ENCODE data around the gene RHBDF2. TPM values are rescaled to one million over a fixed set of nuclear protein-coding genes. Genes with fewer than 3 reads are reported as not detected.
A peak's percentile ranks its signal among the peaks of the same experiment; 100 is the strongest.

RHBDF2 gene
- total RNA-seq, 4 donors from 2014 or later = 11.4 to 29.8 (median 23.3) TPM

DNA sequence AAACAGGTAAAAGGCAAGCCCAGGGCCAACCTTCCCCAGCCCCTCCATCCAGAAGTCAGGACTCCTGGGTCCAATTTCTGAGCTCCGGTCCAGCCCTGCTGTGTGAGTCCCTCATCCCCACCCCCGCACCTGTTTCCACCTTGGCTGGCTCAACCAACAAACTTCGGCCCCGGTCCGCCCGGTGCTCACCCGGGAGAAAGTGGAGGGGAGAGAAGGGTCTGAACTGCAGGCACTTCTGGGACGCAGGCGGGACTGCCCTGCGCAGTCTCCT, 541 bp downstream of the RHBDF2 start:
- intact Hi-C loops (cut with DNase I; ENCODE audit: low total_unique reads) (no loop called here), in situ Hi-C loops (cut with MboI; ENCODE audit: low sequenced_read_pairs in 4 of 4) (no loop called here)
- TF ChIP-seq POLR2A (IDR thresholded peaks at IDR 0.05) = no peak
- TF ChIP-seq, protein P1, sequence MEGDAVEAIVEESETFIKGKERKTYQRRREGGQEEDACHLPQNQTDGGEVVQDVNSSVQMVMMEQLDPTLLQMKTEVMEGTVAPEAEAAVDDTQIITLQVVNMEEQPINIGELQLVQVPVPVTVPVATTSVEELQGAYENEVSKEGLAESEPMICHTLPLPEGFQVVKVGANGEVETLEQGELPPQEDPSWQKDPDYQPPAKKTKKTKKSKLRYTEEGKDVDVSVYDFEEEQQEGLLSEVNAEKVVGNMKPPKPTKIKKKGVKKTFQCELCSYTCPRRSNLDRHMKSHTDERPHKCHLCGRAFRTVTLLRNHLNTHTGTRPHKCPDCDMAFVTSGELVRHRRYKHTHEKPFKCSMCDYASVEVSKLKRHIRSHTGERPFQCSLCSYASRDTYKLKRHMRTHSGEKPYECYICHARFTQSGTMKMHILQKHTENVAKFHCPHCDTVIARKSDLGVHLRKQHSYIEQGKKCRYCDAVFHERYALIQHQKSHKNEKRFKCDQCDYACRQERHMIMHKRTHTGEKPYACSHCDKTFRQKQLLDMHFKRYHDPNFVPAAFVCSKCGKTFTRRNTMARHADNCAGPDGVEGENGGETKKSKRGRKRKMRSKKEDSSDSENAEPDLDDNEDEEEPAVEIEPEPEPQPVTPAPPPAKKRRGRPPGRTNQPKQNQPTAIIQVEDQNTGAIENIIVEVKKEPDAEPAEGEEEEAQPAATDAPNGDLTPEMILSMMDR (IDR thresholded peaks at IDR 0.05 in 4 of 5, conservative IDR thresholded peaks at IDR 0.05 in 1 of 5) = no peak
- DNase-seq (no peak), ATAC-seq (peak; percentile 5 to 9)
- Histone ChIP-seq H3K9me3 (no peaks in the 10 kb centered on the region), H3K27ac (peak overlapping the region; percentile 90 to 94 (median 92)), H3K36me3 (no peaks in the 10 kb centered on the region), H3K27me3 (no peaks in the 10 kb centered on the region), H3K4me1 (peaks cover 46 to 48% of the 10 kb centered on the region in 2 donors), H3K4me3 (peak overlapping the region; percentile 49 to 74 (median 66))

DNA sequence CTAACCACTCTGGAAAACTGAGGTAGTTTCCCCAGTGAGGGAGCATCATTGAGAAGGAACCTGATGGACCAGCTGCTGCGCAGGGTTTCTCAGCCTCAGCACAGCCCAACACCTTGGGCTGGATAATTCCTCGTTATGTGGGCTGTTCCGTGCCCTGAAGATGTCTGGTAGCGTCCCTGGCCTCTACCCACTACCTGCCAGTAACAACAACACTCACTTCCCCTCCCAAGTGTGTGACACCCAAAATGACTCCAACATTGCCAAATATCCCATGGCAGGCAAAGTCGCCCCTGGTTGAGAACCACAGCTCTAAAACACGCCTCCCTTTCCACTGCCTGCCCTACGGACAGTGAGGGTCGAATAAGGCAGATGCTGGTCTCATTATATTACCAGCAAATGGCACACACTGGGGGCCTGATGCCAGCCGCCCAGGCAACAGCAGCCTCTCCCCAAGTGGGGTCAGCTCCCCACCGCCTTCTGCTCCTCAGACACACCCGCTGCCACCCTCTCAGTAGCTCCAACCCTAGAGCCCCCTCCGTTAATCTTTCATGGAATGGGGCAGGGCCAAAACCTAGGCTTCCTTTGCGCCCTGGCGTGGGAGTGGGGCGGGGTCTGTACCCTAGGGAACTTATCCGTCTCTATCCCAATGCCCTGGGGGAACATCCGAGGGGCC, 1.0 kb downstream of the RHBDF2 start:
- H3K4me1 ChIP-seq = peaks cover 46 to 48% of the 10 kb centered on the region in 2 donors
- ATAC-seq (no peak), DNase-seq (no peak)
- intact Hi-C loops (cut with DNase I; ENCODE audit: low total_unique reads) = no loop called here
- no peaks in the 10 kb centered on the region for H3K9me3 ChIP-seq
- no peaks in the 10 kb centered on the region for H3K36me3 ChIP-seq
- H3K27ac ChIP-seq = peak overlapping the region; percentile 90 to 94 (median 92)
- TF ChIP-seq, protein P1 (IDR thresholded peaks at IDR 0.05 in 4 of 5, conservative IDR thresholded peaks at IDR 0.05 in 1 of 5) = no peak
- TF ChIP-seq POLR2A (IDR thresholded peaks at IDR 0.05) = no peak
- H3K27me3 ChIP-seq = no peaks in the 10 kb centered on the region
- H3K4me3 ChIP-seq = peak overlapping the region; percentile 49 to 74 (median 66)
- in situ Hi-C loops (cut with MboI; ENCODE audit: low sequenced_read_pairs in 4 of 4) = no loop called here

DNA sequence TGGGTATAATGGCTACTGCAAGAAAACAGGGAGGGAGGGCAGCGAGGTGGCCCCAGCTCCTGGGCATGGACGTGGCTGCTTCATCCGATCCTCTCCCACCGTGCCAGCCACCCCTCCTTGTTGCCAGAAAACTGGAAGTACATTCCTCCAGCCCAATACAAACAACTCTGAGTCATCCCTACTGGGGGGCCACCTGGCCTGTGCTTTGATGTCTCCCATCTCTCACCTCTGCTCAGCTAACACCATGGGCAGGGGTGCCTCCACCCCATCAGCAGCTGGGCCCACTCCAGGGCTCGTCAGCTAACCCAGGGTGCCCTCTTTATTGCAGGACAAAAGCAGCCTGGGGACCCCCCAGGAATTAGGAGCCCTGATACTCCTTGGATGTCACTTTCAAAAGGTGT, 2.0 kb downstream of the RHBDF2 start:
- in situ Hi-C loops (cut with MboI; ENCODE audit: low sequenced_read_pairs in 4 of 4) = no loop called here
- peak overlapping the region; percentile 90 to 94 (median 92) for H3K27ac ChIP-seq
- TF ChIP-seq POLR2A (IDR thresholded peaks at IDR 0.05) = no peak
- TF ChIP-seq, protein P1 (IDR thresholded peaks at IDR 0.05 in 4 of 5, conservative IDR thresholded peaks at IDR 0.05 in 1 of 5) = no peak
- H3K9me3 ChIP-seq = no peaks in the 10 kb centered on the region
- H3K27me3 ChIP-seq = no peaks in the 10 kb centered on the region
- no peaks in the 10 kb centered on the region for H3K36me3 ChIP-seq
- intact Hi-C loops (cut with DNase I; ENCODE audit: low total_unique reads) = loop anchor here (2.0 kb wide), 1 partner anchor 46 kb away; the partner anchor contains the start of gene UBE2O
- peaks cover 46 to 48% of the 10 kb centered on the region in 2 donors for H3K4me1 ChIP-seq
- DNase-seq = peak in 1 of 2 donors; percentile 74
- peak overlapping the region; percentile 4 to 71 (median 54) for H3K4me3 ChIP-seq
- peak in 1 of 2 donors; percentile 14 for ATAC-seq

DNA sequence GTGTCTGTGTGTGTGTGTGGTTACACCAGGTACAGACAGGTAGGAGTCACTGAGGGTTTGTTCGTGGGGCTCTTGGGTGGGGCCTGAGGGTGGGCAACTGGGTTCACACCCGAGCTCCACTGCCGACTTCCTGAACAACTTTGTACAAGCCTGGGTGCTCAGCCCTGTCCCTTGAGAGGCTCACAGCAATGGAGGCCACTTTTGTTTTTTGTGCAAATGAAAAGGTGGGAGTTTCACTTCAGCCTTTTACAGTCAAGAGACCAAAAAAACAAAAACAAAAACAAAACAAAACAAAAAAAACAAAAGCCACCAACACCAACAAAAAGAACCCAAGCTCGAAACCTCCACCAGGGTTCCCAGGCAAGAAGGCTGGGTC, 2.4 kb downstream of the RHBDF2 start:
- H3K36me3 ChIP-seq = no peaks in the 10 kb centered on the region
- peak overlapping the region; percentile 90 to 94 (median 92) for H3K27ac ChIP-seq
- H3K4me1 ChIP-seq = peaks cover 48 to 49% of the 10 kb centered on the region in 2 donors
- intact Hi-C loops (cut with DNase I; ENCODE audit: low total_unique reads) = loop anchor here (2.0 kb wide), 1 partner anchor 46 kb away; the partner anchor contains the start of gene UBE2O
- TF ChIP-seq POLR2A (IDR thresholded peaks at IDR 0.05) = no peak
- TF ChIP-seq, protein P1 (IDR thresholded peaks at IDR 0.05 in 4 of 5, conservative IDR thresholded peaks at IDR 0.05 in 1 of 5) = no peak
- in situ Hi-C loops (cut with MboI; ENCODE audit: low sequenced_read_pairs in 4 of 4) = no loop called here
- peak overlapping the region; percentile 4 to 71 (median 33) for H3K4me3 ChIP-seq
- no peak for ATAC-seq
- no peaks in the 10 kb centered on the region for H3K27me3 ChIP-seq
- DNase-seq = no peak
- no peaks in the 10 kb centered on the region for H3K9me3 ChIP-seq
